ENCODE data around the gene BSND. TPM values are rescaled to one million over a fixed set of nuclear protein-coding genes. Genes with fewer than 3 reads are reported as not detected.
A peak's percentile ranks its signal among the peaks of the same experiment; 100 is the strongest.

The BSND gene
- total RNA-seq, 6 donors from 2014 or later: under 0.01 to 0.10 TPM; not detected in 4

DNA sequence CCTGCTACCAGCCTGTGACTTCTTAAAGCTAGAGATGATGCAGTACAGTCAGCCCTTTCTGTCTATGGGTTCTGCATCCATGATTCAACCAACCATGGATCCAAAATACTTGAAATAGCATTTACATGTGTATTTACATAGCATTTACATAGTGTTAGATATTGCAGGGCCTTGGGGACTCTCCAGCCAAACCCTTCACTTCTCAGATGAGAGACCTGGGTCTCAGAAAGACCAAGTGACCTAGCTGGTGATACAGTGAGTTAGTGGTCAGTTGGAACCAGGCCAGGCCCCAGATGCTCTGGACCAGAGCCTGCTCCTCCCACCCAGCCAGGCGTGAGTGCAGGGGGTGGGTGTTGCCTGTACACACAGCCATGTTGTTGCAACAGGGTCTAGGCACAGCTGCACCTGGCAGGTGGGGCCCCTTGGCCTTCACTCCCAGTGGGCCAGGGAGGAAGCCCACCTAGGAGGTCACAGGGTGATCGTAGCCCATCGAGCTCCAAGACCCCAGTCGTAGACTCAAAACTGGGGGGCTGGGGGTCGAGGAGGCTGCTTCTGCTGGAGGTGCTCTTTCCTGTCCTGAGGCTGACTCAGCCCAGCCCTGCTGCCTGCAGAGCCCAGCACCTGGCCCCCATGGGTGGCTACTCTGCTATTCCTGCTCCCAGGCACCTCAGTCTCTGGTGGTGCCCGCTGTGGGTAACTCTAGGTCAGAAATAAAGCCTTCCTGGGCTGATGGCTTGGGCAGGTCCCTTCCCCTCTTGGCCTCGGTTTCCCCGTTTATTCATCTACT lies 10.6 kb upstream of the BSND start:
- H3K4me3 ChIP-seq: no peak overlapping the region
- H3K27ac ChIP-seq: no peak overlapping the region
- H3K27me3 ChIP-seq: no peaks in the 10 kb centered on the region
- H3K9me3 ChIP-seq: no peaks in the 10 kb centered on the region
- ATAC-seq (ENCODE audit: low FRiP score in 2 of 2): no peak
- H3K4me1 ChIP-seq: no peaks in the 10 kb centered on the region
- TF ChIP-seq POLR2AphosphoS5 (IDR thresholded peaks at IDR 0.05): no peak
- TF ChIP-seq EP300 (IDR thresholded peaks at IDR 0.05): no peak
- TF ChIP-seq POLR2A (IDR thresholded peaks at IDR 0.05): no peak
- TF ChIP-seq, protein P1, sequence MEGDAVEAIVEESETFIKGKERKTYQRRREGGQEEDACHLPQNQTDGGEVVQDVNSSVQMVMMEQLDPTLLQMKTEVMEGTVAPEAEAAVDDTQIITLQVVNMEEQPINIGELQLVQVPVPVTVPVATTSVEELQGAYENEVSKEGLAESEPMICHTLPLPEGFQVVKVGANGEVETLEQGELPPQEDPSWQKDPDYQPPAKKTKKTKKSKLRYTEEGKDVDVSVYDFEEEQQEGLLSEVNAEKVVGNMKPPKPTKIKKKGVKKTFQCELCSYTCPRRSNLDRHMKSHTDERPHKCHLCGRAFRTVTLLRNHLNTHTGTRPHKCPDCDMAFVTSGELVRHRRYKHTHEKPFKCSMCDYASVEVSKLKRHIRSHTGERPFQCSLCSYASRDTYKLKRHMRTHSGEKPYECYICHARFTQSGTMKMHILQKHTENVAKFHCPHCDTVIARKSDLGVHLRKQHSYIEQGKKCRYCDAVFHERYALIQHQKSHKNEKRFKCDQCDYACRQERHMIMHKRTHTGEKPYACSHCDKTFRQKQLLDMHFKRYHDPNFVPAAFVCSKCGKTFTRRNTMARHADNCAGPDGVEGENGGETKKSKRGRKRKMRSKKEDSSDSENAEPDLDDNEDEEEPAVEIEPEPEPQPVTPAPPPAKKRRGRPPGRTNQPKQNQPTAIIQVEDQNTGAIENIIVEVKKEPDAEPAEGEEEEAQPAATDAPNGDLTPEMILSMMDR (IDR thresholded peaks at IDR 0.05): no peak
- H3K36me3 ChIP-seq: no peaks in the 10 kb centered on the region
- peak in 1 of 2 donors; percentile 47 for DNase-seq
- WGBS, 2 donors: 80 to 89% methylated on average over 5 to 6 of the region's 8 CpGs

DNA sequence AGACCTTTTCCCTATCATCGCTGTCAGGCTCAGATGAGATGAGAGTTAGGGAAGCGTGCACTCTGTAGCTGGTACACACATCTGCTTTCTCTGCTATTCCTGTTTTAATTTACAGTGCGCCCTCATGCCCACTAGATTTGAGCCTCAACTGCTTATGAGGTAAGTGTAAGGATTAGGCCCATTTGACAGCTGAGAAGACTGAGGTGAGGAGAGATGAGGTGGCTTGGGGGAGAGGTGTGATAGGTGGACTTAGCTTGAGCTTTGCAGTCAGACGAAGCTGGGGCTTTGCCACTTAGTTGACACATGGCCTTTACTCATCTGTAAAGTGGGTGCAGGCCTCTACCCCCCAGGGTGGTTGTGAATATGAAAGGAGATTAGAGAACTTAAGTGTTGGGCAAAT lies 9.8 kb upstream of the BSND start:
- Histone ChIP-seq H3K4me1 (no peaks in the 10 kb centered on the region), H3K4me3 (no peak overlapping the region), H3K27ac (no peak overlapping the region), H3K27me3 (no peaks in the 10 kb centered on the region), H3K9me3 (no peaks in the 10 kb centered on the region), H3K36me3 (no peaks in the 10 kb centered on the region)
- WGBS, 2 donors: 93 to 98% methylated on average over 4 of the region's 4 CpGs
- ATAC-seq (ENCODE audit: low FRiP score in 2 of 2) (no peak), DNase-seq (no peak)
- TF ChIP-seq POLR2AphosphoS5 (IDR thresholded peaks at IDR 0.05): no peak
- TF ChIP-seq EP300 (IDR thresholded peaks at IDR 0.05): no peak
- TF ChIP-seq, protein P1 (IDR thresholded peaks at IDR 0.05): no peak
- no peak for TF ChIP-seq POLR2A (IDR thresholded peaks at IDR 0.05)

DNA sequence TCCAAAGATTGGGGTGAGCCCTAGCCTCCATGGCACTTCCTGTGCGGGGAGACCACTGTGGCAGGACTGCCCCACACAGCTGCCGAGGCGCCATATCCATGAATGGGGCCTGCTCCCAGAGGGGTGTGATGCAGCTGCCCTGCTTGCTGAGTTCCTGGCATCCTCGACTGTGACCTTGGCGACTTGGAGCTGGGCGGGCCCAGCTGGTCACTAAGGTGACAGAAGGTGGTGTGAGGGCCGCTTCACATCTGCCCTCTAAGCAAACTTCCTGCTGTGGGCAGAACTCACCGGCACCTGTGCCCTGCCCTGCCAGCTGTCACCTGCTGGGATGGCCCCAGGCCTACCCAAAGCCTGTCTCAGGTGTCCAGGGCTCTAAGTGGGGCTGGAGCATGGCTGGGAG lies 9.3 kb upstream of the BSND start:
- Histone ChIP-seq H3K4me1 (no peaks in the 10 kb centered on the region), H3K9me3 (no peaks in the 10 kb centered on the region), H3K4me3 (no peak overlapping the region), H3K36me3 (no peaks in the 10 kb centered on the region), H3K27ac (no peak overlapping the region), H3K27me3 (no peaks in the 10 kb centered on the region)
- no peak for TF ChIP-seq EP300 (IDR thresholded peaks at IDR 0.05)
- no peak for ATAC-seq (ENCODE audit: low FRiP score in 2 of 2)
- peak in 1 of 2 donors; percentile 49 for DNase-seq
- 81 to 89% methylated on average over 4 to 6 of the region's 8 CpGs for WGBS, 2 donors

DNA sequence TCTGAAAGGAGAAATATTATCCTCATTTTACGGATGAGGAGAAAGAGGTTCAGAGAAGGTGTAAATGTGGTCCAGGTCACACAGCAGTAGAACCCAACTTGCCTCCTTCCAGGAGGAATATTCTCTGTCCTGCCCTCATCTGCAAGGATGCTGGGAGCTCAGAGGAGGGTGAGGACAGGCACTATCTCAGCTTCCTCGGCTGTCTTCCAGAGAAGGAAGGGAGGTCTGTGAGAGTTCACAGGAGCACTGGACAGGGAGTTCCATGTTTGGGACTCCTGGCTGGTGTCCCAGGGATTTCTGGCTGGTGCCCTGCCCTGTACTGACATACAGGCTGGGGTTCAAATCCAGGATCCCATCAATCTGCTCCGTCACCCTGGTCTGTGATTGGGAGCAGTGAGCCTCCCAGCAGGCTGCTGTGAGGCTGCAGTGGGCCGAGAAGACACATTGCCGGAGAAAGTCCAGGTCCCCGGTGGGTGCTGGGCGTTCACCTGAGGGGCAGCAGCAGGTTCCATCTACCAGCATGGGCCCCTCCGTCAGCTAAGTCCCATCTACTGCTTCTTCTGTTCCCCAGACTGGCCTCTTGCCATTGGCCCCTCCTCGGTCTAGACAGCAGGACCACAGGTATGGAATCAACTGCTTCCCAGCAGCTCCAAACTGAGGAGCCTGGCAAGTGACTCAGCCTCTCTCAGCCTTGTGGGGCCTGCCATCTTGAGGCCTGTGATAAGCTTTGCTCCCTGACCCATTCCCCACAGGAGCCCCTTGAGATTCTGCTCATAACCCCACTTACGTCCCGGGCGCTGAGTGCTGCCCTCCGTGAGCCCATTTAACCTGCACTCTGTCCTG lies 8.5 kb upstream of the BSND start:
- H3K9me3 ChIP-seq: no peaks in the 10 kb centered on the region
- no peaks in the 10 kb centered on the region for H3K27me3 ChIP-seq
- ATAC-seq (ENCODE audit: low FRiP score in 2 of 2) (no peak), DNase-seq (no peak)
- H3K4me1 ChIP-seq: no peaks in the 10 kb centered on the region
- no peak overlapping the region for H3K27ac ChIP-seq
- H3K36me3 ChIP-seq: no peaks in the 10 kb centered on the region
- H3K4me3 ChIP-seq: no peak overlapping the region
- 71 to 87% methylated on average over 6 to 13 of the region's 13 CpGs for WGBS, 2 donors
- TF ChIP-seq, protein P1 (IDR thresholded peaks at IDR 0.05): no peak
- TF ChIP-seq POLR2A (IDR thresholded peaks at IDR 0.05) (no peak), EP300 (IDR thresholded peaks at IDR 0.05) (no peak), POLR2AphosphoS5 (IDR thresholded peaks at IDR 0.05) (no peak)

DNA sequence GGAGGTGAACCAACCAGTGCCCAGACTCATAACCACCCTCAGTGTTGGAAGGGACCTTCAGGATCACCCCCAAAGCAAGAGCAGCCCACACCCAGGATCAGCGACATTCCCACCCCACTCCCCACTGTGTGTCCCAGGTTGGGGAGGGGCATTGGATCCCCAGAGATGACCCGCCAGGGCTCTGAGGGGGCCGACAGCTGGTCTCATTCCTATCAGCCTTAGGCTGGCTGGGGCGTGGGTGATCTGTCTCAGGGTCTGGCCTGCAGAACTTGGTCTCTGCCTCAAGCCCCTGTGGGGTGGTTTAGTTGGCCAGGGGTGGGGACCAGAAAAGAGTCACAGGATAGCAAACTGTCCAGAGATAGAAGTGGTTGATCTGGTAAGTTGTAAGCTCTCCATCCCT lies 7.8 kb upstream of the BSND start:
- Histone ChIP-seq H3K27me3 (no peaks in the 10 kb centered on the region), H3K4me3 (no peak overlapping the region), H3K9me3 (no peaks in the 10 kb centered on the region), H3K27ac (no peak overlapping the region), H3K36me3 (no peaks in the 10 kb centered on the region), H3K4me1 (no peaks in the 10 kb centered on the region)
- ATAC-seq (ENCODE audit: low FRiP score in 2 of 2) (no peak), DNase-seq (no peak)
- WGBS, 2 donors: 92% methylated on average over 4 of the region's 4 CpGs; no CpG with 5 or more reads in 1 of the 2 donors
- TF ChIP-seq POLR2AphosphoS5 (IDR thresholded peaks at IDR 0.05): no peak
- no peak for TF ChIP-seq EP300 (IDR thresholded peaks at IDR 0.05)
- TF ChIP-seq POLR2A (IDR thresholded peaks at IDR 0.05): no peak
- TF ChIP-seq, protein P1 (IDR thresholded peaks at IDR 0.05): no peak

Measured in upper lobe of left lung (tissue), 6 donors.